Left hindlimb (tissue), 1 donor: ENCODE data around the gene TMEM235.

Experiments
- DNase-seq: peaks from one replicate; pipeline ENCODE4 v3.0.0-alpha.2; 2018

The TMEM235 gene

DNA sequence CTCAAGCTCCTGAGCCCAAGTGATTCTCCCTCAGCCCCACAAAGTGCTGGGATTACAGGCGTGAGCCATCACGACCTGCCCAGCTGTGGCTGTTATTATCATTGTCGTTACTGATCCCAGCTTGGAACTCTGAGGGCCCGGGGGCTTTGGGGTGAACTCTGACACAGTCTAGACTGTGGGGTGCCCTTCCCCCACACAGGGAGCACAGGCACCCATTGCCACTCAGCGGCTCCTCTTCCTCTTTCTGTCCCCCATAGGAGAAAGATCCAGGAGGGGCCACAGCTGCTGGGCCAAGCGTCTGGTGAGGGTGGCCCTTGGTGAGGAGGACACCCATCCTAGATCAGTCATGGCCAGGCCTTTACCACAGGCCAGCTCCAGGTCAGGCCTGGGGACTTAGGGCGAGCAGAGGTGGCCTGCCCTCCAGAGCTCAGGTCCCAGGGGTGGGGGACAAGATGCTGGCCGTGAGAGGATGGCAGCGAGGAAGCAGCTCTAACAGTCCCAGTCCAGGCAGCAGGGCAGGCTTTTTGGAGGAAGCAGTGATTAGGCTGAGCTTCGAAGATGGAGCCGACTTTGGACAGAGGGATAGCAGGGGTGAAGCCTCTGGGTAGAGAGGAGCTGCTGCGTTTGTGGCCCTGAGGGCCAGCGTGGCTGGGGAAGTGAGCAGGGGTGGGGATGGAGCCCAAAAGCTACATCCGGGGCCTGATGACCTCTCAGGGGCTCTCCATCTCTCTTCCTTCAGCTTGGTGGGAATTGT lies 24.7 kb downstream of the TMEM235 start:
- DNase-seq: peak; percentile 26

DNA sequence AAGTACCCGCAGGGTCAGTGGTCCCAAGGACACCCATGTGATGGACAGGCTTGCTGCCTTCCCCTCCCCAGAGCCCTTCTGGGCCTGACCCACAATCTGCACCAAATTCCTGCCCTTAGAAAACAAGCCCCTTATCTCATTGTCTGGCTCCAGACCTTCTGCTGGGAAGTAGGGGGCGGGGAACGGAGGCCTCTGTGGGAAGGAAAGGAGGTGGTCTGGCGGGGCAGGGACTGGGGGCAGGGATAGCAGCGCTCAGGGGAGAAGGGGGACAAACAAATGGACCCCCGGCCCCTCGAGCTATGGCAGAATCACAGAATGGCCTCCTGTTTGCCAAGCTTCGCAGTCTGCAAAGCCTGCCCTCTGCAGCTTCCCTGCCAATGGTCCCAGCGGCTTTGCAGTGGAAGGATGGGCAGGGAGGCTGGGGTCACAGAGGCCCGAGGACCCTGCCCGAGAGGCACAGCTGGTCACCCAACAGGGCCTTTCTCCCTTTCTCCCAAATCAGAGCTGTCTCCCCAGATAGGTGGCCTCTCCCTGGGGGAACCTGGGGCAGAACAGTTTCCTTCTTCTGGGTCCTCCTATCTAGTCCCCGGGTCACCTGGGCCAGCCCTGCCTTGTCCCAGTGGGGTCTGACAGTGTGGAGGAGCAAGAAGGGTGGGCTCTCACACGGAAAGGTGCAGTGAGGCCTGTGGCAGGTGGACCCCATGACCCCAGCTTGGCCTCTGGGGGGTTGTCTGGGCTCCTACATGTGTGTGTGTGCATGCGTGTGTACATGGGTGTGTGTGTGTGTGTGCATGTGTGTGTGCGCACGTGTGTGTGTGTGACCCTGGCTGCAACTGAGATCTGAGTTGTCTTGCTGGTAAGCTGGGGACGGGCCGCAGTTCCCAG lies 25.5 kb downstream of the TMEM235 start:
- DNase-seq: peak; percentile 34

DNA sequence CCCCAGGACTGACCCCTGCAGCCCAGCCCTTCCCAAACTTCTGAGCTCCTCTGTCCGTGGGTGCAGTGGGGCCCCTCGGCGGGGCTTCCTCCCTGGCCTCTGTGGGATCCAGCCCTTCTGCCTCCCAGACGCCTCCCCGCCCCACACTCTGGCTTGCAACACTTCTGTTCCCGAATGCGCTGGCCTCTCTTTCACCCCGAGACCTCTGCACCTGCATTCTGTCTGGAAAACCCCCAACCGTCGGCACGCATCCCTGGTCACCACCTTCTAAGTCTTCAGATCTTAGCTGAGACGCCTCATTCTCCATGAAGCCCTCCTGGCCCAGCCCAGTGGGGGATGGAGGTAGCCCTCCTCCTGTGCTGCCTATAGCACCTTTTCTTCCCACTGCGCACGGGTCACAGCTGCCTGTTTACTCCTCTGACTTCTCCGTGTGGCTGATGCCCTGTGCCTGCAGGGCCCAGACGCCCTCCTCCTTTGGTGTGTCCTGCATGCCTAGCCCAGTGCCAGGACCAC lies 26.4 kb downstream of the TMEM235 start:
- peak; percentile 49 for DNase-seq

DNA sequence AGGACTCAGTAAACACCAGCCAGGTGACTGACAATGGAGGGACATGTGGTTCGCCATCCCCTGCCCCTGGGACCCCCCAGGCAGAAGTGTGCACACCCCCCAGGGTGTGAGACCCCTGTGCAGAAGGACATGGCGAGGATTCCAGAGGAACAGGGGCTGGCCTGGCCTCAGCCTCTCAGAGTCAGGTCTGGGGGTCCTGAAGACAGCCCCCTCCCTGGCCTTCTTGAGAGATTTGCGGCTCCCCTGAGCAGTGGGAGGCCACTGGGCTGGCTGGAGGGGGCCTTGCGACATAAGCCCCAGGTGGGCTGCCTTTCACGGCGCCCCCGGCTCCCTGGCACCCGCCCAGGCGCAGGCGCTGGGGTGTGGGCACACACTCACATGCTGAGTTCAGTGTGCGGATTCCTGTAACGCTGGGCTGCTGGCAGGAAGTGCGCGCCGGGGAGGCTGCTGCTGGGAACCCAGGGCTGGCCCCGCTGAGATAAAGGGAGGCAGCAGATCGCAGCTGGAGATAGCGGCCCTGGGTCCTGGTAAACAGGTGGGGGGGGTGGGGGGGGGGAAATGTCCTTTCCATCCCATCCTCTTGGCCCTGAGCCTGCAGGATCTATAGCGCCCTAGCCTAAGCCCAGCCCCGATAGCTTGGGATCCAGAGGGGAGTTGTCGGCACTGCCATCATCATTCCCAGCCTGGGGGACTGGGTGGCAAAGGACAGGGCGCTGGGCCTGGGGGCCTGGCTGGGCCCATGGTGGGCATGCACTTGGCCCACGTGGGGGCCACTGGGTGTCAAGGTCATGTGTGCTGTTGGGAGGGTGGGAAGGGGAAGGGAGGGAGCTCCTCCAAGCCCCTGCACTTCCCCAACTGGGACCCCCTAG lies 27.1 kb downstream of the TMEM235 start:
- peak; percentile 53 for DNase-seq

DNA sequence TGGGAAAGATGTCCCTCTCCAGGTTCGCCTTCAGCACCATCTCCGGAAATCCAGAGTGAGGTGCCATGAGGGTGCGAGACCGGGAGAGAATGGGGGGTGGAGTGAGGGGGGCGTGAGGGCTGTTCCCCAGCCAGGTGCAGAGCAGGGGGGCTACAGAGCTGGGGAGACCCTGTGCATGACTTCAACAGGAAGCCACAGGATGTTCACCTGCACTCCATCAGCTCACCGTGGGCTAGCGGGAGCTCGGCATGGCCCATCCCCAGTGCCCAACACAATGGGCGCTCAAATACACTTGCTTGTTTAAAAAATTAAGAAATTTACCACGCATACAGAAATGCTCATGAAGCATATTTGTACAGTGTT lies 27.7 kb downstream of the TMEM235 start:
- no peak for DNase-seq

DNA sequence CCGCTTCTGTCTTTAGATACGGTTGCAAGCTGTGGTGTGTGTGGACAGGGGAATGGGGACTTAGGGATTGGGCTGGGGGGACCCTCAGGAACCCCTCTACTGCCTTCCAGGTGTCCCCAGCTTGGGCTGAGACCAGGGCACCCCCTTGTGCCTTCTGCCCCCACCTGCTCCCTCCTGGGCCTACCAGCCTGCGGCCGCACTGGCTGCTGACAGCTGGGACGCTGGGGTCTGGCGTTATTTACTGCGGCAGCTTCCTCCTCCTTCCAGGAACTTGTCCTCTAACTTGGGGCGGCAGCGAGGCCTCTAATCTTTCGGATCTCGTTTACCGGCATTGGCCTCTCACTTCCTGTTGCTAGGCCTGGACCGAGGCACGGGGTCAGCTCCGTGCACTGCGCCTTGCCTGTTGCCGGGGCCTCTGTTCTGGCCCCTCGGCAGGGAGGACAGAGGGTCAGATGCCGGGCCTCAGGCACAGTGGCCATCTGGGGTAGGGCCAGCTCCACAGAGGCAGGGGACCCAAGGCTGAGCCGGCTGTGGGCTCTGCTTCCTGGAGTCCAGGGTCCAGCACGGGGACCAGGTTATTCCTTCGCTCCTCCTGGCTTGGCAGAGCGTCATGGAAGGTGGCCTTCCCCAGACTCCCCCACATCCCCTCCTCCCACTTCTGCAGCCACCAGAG lies 31.8 kb downstream of the TMEM235 start:
- DNase-seq: peak; percentile 52

DNA sequence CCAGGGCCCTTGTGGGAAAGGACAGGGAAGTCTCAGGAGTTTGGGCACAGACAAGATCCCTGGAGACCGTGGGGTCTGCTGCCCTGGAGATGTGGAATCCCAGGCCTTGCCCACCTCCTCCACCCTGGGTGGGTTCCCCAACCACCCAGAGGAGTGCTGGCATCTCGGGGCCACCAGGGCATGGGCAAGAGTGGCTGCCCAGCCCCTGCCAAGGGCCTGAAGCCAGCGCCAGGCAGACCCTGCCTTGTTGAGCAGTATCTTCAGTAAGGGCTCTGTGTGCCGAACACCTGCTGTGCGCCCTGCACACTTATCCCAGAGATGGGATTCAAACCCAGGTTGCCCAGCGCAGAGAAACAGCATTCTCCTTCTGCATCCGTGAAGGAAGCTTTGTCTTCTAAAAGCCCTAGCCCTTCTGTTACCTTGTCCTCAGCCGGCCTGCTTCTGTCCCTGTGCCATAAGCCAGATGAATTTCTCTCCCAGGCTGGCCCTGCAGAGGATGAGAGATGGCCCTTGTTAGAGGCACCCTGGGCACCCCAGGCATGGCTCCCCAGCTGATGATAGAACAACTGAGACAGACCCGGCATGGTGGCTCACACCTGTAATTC lies 32.4 kb downstream of the TMEM235 start:
- no peak for DNase-seq

DNA sequence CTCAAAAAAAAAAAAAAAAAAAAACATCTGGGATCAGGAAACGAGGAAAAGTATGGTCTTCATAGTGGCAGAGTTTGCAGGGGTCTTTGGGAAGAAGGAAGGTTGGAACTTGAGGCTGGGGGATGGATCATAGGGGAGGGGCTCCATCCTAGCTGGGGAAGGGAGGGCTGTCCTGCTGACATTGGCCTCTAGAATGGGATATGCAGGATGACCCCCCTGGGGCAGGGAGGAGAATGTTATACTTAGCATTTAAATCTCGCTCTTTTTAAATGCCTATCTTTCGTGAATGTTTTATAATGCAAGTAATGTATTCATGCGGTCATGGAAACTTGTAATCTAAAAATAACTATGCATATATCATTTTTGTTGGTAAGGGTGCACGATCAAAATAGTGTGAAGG lies 33.2 kb downstream of the TMEM235 start:
- no peak for DNase-seq

DNA sequence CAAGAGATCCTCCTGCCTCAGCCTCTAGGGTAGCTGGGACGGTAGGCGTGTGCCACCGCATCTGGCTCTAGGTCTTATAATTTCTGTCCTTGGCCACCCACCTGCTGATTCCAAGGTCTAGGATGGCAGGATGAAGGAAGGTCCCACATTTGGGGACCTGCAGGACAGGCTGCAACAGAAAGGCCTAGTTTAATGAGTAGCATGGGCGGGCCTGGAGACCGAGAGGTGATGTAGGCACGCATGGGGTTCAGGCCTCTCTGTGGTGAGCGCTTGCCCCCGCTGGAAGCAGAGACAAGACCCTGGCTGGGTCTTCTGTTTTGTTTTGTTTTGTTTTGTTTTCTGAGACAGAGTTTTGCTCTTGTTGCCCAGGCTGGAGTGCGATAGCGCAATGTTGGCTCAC lies 33.7 kb downstream of the TMEM235 start:
- DNase-seq: peak; percentile 29

DNA sequence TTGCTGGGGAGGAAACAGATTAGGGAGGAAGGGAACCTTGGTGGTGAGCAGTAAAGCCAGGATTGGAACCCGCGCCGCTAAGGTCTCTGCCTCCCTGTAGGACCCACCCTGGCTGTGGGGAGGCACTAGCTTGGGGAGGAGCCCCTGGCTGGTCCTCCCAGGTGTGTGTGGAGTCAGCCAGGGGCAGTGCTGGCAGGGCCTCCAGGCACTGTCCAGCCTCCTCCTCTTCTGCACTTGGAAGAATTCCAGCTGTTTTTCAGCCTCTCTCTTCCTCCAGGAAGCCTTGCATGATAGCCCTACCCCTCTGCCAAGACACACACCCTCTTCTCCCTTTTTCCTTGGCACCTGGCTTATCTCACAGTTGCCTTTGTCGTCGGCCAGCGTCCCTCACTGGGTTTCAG lies 34.8 kb downstream of the TMEM235 start:
- no peak for DNase-seq

DNA sequence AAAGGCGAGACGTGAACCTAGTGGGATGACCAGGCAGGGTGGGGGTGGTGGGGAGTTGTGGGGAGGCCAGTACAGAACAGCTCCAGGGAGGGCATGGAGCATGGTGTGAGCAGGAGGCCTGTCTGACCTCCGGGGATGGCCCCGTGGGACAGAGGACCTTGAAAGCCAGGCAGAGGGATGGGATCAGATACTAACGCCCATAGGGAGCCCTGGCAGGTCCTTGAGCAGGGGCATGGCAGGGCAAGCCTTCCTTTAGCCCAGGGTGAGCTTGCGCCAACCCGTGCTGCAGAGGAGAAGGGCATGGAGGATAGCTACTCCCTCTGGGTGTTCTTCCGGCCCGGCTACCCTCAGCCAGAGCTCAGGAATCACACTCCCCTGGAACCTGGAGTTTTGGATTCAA lies 35.3 kb downstream of the TMEM235 start:
- DNase-seq: peak; percentile 27

DNA sequence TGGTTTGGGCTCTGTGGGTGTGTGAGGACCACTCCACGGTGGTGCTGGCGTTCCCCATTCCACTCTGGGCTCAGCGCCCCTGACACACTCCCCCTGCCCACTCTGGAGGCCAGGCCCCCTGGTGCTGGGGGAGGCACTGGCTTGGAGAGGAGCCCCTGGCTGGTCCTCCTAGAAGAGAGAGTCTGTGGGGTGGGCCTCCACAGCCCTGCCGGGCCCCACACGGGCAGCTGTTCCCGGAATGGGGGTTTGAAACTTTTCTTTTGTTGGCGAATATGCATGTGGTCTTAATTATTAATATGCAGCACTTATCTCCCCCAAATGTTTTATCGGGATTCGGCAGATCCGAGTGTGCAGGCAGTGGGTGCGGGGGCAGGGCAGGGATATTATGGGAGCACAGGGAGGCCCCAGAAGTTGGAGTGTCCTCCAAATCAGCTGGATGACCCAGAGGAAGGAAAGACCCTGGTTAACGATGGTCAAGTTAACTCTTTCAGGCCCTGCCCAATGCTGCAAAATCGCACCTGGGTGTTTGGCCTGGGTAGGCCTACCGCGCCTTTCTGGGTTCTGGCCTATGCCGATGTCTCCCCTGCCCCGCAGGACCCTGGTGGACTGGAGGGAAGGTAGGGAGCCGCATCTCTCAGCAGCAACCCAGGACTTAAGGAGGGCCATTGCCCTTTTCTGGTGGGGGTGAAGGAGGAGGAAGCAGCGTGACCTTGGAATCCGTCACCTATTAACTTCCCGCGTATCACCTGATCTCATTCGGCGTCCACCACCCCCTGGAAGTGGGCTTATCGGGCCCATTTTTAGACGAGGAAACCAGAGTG lies 36.0 kb downstream of the TMEM235 start:
- peak; percentile 56 for DNase-seq

DNA sequence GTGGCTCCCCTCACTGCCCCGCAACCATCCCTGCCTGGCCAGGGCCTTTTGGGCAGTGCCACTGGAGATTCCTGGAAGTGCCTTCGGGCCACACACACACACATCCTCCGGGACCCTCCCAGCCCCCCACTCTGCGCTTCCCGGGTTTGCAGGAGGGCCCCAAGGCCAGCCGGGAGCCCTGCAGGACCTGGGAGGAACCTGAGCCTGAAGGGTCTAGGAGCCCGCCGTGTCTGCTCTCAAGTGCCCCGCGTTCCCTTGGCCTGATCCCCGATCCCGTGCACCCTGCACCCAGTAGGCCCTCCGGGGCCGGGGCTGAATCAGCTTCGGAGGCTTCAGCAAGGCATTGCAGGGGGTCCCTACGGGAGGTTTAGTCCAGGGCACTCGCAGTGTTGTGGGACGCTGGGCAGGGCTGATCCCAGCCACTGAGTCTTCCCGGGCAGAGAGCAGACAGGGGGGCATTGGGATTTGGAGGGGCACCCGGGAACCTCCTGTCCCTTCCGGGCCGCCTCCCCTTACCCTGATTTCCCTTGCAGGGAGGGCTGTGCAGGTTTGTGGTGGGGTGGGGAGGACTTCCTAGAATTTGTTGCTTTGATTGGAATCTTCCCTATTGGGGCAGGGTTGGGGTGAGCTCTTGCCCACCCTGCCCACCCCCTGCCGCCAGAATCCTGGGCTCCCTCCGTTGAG lies 36.9 kb downstream of the TMEM235 start:
- DNase-seq: peak; percentile 33

DNA sequence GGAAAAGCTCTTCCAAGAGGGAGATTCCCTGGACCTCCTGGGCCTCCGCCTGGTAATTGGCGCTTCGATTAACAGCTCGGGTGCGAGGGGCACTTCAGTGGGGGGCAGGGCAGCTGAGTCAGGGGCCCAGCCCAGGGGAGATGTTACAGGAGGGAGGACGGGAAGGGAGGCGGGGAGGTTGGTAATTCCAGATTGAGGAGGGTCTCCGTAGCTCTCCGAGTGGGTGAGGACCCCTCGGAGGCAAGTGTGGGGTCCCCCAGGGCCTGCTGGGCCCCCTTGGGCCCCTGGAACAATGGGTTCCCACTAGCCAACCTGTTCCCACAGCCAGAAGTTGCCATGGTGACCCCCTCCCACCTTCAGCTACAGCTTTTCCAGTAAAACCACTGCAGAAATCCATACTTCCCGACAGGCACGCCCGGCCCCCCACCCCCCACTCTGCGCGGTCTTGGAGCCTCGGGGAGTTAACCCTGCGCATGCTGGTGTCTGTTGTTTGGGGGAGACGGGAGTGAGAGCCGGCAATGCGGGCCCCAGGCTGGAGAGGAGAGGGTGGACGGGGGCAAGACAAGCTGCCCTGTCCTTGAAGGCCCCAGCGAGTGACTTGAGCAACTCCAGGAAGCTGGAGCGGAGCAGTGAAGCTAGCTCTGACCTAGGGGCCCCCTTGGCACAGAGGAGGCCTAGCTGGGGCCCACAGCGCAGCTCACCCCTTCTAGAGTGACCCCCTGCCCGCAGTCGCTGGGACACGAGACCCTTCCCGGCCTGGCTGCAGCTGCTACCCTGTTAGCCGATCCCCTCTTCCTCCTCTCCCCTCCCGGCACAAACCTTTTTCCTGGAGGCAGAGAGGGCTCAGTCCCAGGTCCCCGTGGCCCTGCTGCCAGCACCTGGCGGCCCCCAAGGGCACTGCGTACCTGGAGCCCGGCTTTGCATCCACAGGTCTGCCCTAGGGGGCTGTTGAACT lies 37.8 kb downstream of the TMEM235 start:
- DNase-seq: peak; percentile 88

DNA sequence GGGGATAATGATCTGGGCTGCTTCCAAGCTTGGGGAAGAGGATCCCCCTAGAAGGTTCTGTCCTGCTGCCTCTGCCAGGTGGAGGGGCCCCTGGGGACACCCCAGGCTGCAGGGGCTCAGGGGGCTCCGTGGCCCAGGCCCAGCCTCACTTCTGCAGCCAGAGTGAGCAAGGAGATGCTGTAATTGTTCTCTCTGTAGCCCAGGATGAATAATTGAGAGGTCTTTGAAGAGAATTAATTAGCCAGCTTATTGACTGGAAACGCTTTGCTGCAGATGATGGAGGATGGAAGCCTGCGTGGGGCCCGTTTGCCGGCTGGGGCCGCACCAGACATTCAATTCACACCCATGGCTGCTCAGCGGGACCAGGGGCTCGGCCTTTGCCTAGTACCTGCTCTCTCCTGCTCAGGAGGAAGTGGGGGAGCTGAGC lies 38.5 kb downstream of the TMEM235 start:
- peak; percentile 30 for DNase-seq

DNA sequence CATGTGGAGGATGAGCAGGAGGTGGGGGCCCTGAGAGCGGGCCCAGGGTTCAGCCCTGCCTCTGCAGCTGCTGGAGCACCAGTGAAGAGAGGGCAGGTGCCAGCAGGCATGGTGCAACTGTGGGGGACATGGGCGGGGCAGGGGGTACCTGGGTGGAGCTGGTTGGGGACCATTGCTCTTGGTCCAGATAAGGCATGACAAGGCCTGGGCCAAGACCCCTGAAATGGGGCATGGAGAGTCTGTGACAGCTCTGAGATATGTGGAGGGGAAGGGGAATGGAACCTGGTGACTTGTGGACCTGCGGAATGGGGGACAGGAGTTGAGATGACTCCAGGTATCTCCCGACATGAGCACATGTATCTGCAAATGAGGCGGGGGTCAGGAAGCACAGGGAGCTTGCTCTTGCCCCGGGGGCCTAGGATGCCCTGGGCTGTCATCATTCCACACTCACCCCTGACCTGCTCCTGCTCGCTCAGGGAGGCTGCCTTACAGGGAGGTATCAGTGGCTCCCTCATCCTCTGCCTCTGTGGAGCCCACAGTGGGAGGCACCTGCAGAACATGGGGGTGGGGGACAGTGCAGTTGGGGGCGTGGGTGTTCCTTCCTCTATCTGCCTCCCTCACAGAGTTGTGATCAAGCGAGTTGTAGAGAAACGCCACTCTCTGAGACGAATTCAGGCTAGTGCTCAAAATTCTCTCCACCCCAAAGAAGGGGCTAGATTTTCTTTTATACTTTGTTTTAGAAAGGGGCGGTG lies 40.2 kb downstream of the TMEM235 start:
- DNase-seq: peak; percentile 21

DNA sequence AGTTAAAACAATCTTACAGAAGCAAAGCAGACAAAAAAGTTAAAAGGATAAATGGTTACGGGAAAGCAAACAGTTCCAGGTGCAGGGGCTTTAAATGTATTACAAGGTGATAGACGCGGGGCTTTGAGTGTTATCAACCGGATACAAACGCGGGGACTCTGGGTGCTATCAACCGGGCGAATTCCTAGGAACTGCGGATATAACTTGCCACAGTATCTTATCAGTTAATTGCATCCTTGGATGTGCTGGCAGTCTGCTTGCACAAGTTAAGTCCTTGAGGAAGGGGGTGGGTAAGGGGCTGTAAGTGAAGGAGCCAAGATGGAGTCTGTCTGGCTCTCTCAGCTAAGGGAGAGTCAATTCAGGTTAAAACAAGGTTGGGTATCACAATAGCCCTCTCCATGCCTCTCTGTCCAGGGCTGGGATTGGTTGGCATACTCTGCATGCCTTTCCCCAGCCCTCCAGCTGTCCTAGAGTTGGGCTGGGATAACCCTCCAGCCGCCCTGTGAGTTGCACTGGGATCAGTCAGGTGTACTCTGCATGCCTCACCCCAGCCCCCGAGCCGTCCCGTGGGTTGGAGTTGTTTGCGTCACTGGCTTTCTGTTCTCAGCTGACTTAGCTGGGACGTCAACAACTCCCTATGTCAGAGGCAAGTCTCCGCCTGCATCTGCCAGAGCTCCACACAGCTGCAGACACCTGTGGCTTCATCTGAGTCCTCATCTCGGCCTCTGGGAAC lies 40.9 kb downstream of the TMEM235 start:
- peak; percentile 66 for DNase-seq

DNA sequence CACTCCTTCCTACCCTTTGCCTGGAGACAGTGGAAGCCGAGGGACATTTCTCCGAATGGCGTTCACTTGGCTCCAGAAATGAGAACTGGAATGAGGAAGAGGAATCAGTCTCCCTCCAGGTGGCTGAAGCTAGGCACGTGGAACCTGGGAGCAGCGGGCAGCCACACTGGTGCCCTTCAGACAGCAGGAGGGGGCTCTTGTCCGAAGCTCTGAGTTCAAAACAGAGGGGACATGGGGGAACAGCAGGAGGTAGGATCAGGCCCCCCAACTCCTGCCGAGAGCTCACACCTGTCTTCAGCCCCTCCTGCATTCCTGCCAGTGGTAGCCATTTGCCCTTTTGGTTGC lies 41.5 kb downstream of the TMEM235 start:
- no peak for DNase-seq
